B cell (primary cell): ENCODE results near the gene S100A10. TPM values are rescaled to one million over a fixed set of nuclear protein-coding genes. Genes with fewer than 3 reads are reported as not detected.

ENCODE experiments used
- ATAC-seq: fragments of 200-7000 bp; cut with Tn5 transposase; one replicate; pipeline ENCODE4 v1.10.0; 2021; ENCODE audit warnings: low read depth, mild to moderate bottlenecking, moderate number of reproducible peaks, moderate library complexity
- CTCF ChIA-PET: fragments of 350-600 bp; sonication (Branson Sonifier 250); formaldehyde crosslinking; loops from one replicate; lab custom pipeline; 2021; ENCODE audit warnings: antibody characterized with exemption, inconsistent platforms; lab: Charles Lee
- POLR2A ChIA-PET: fragments of 350-600 bp; sonication (Branson Sonifier 250); formaldehyde crosslinking; loops from one replicate; lab custom pipeline; 2021; ENCODE audit warnings: antibody characterized with exemption; lab: Charles Lee
- DNase-seq: peaks from one replicate; pipeline ENCODE4 v3.0.0; 2013
- H2AFZ ChIP-seq: 2 replicates; pipeline ENCODE4 v1.6.1; 2012; ENCODE audit warnings: mild to moderate bottlenecking, low read depth, low read length; ENCODE audit not compliant: insufficient read depth, poor library complexity, severe bottlenecking
- H3K27ac ChIP-seq, 2 donors: 1 replicate in 1 of 2; 2 replicates in 1 of 2; pipeline ENCODE4 v1.5.1; 2012 to 2013; ENCODE audit warnings: low read length in 2 of 2, mild to moderate bottlenecking in 2 of 2, moderate library complexity in 1 of 2
- H3K27me3 ChIP-seq, 4 experiments: fragments of 200-600 bp in 1 of 4; sonication (generic) in 1 of 4; replicated peaks in 1 of 4; 1 replicate in 2 of 4; 2 replicates in 2 of 4; pipeline versions ENCODE4 v1.6.1 to v1.7.0; 2013 to 2016; ENCODE audit warnings: low read length in 3 of 4, mild to moderate bottlenecking in 2 of 4, mixed read lengths in 1 of 4, moderate library complexity in 1 of 4; ENCODE audit not compliant: insufficient read depth in 4 of 4, control insufficient read depth in 3 of 4; ENCODE audit errors: control extremely low read depth in 1 of 4
- H3K36me3 ChIP-seq, 2 experiments: replicated peaks in 1 of 2; 1 replicate in 1 of 2; 2 replicates in 1 of 2; pipeline versions ENCODE4 v1.6.1 to v1.7.1; 2013; ENCODE audit warnings: low read length in 1 of 2; ENCODE audit not compliant: insufficient read depth in 2 of 2, control insufficient read depth in 1 of 2; ENCODE audit errors: control extremely low read depth in 1 of 2, extremely low read depth in 1 of 2
- H3K4me1 ChIP-seq, 2 donors: fragments of 200-600 bp in 1 of 2; sonication (generic) in 1 of 2; 1 replicate in 1 of 2; 2 replicates in 1 of 2; pipeline versions ENCODE4 v1.5.1 to v1.6.1; 2013 to 2017; ENCODE audit warnings: low read length in 2 of 2; ENCODE audit not compliant: control insufficient read depth in 2 of 2, insufficient read depth in 2 of 2
- H3K4me2 ChIP-seq: replicated peaks from 2 replicates; pipeline ENCODE3; 2012; ENCODE audit warnings: mild to moderate bottlenecking, low read depth, low read length; ENCODE audit not compliant: poor library complexity, severe bottlenecking
- H3K4me3 ChIP-seq, 5 experiments: fragments of 200-600 bp in 1 of 5; sonication (generic) in 1 of 5; 1 replicate in 3 of 5; 2 replicates in 2 of 5; pipeline versions ENCODE4 v1.5.1 to v1.7.0; 2011 to 2016; ENCODE audit warnings: low read length in 4 of 5, mild to moderate bottlenecking in 4 of 5, low read depth in 2 of 5, control low read depth in 1 of 5, moderate library complexity in 1 of 5; ENCODE audit not compliant: insufficient read depth in 1 of 5; ENCODE audit errors: control extremely low read depth in 1 of 5, extremely low read depth in 1 of 5
- H3K79me2 ChIP-seq: fragments of 200-600 bp; sonication (generic); one replicate; pipeline ENCODE4 v1.6.0; 2016; ENCODE audit warnings: low read length; ENCODE audit not compliant: control insufficient read depth, insufficient read depth
- H3K9ac ChIP-seq: fragments of 200-600 bp; sonication (generic); 2 replicates; pipeline ENCODE4 v1.6.1; 2017; ENCODE audit warnings: mild to moderate bottlenecking, low read length, moderate library complexity
- H3K9me3 ChIP-seq, 3 donors: one replicate each; pipeline versions ENCODE4 v1.6.1 to v1.7.1; 2013; ENCODE audit warnings: low read length in 2 of 3; ENCODE audit not compliant: control insufficient read depth in 2 of 3, insufficient read depth in 1 of 3; ENCODE audit errors: control extremely low read depth in 1 of 3
- H4K20me1 ChIP-seq: 2 replicates; pipeline ENCODE4 v1.6.0; 2012; ENCODE audit warnings: mild to moderate bottlenecking, low read length; ENCODE audit not compliant: insufficient read depth, control insufficient read depth, poor library complexity, severe bottlenecking
- H3K27ac Mint-ChIP-seq: one replicate; pipeline ENCODE4 v1.8.0; 2021; ENCODE audit warnings: mixed read lengths
- H3K27me3 Mint-ChIP-seq: one replicate; pipeline ENCODE4 v1.8.0; 2021; ENCODE audit warnings: mixed read lengths
- H3K4me1 Mint-ChIP-seq: one replicate; pipeline ENCODE4 v1.8.0; 2021; ENCODE audit warnings: mixed read lengths
- H3K4me3 Mint-ChIP-seq: one replicate; pipeline ENCODE4 v1.8.0; 2021; ENCODE audit warnings: mixed read lengths
- H3K9me3 Mint-ChIP-seq: one replicate; pipeline ENCODE4 v1.8.0; 2022; ENCODE audit warnings: mixed read lengths; ENCODE audit not compliant: insufficient read depth
- CTCF ChIP-seq: fragments of 200-600 bp; IDR thresholded peaks from one replicate; pipeline ENCODE4 v1.8.0; 2022; ENCODE audit warnings: antibody characterized with exemption, mild to moderate bottlenecking
- EZH2 ChIP-seq: IDR thresholded peaks from 2 replicates; pipeline ENCODE4 v1.6.1; 2012; ENCODE audit warnings: borderline replicate concordance, low read depth, mild to moderate bottlenecking, moderate library complexity, low read length; ENCODE audit not compliant: insufficient read depth, poor library complexity, severe bottlenecking
- WGBS: methylation state at CpG from one replicate; pipeline ENCODE4 v1.1.5; 2013; ENCODE audit warnings: missing lambda C conversion rate; ENCODE audit not compliant: insufficient coverage; 5-methylcytosine and 5-hydroxymethylcytosine counted together
- intact Hi-C: fragments of 100-400 bp; cut with micrococcal nuclease; formaldehyde crosslinking; loops from one replicate; pipeline ENCODE4 v1.10.0; 2022
- polyA plus RNA-seq: library from polyadenylated mRNA; depleted of rRNA; stranded (reverse); fragments of >200 nt; gene quantifications from 2 replicates; pipeline ENCODE4 v1.2.3, GENCODE V29; 2012
- total RNA-seq, 2 donors: library from RNA; stranded (reverse); fragments of 120-200 nt in 1 of 2; gene quantifications; 1 replicate in 1 of 2; 2 replicates in 1 of 2; pipeline versions ENCODE4 v1.2.3 to v1.2.4, GENCODE V29; 2013 to 2022

The S100A10 gene
- total and polyA plus RNA-seq, 2 donors (not counting 1 experiment from before 2014, with no cell fraction given) = 38.0 to 47.1 TPM

DNA sequence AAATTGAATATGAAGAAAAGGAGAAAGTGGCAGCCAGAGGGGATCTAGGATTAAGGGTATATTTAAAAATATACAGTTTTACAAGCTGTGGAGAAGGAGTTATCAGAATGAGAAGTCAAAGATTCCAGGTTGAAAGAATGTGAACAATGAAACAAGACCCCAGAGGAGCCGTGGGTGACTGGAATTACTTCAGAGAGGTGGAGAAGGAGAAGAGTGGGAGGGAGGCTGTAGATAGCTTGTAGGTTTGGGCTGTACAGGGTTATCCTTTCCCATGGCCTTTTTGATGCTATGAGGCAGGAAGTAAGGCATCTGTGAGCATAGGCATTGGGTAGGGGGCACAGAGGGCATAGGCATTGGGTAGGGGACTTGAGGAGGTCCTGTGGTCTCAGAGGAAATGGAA is 48.4 kb upstream of the S100A10 start:
- H2AFZ ChIP-seq = no peak overlapping the region
- intact Hi-C loops = no loop called here
- CTCF ChIA-PET = interaction anchor here (3.8 kb wide), 1 partner anchor 11 kb away, joined by 25 read pairs; no protein-coding TSS in a partner anchor
- no peak overlapping the region for H3K4me3 ChIP-seq
- H3K9me3 Mint-ChIP-seq = no peaks in the 10 kb centered on the region
- no peak for ATAC-seq
- TF ChIP-seq EZH2 (no peak), CTCF (no peak)
- H3K27me3 ChIP-seq = peaks cover 0 to 6% (median 2%) of the 10 kb centered on the region in 4 experiments
- H3K27ac Mint-ChIP-seq = no peak overlapping the region
- H3K27me3 Mint-ChIP-seq = no peaks in the 10 kb centered on the region
- H3K9me3 ChIP-seq = peaks cover 0 to 2% (median 0%) of the 10 kb centered on the region in 3 donors
- no peaks in the 10 kb centered on the region for H4K20me1 ChIP-seq
- no peaks in the 10 kb centered on the region for H3K36me3 ChIP-seq
- H3K79me2 ChIP-seq = no peaks in the 10 kb centered on the region
- H3K4me3 Mint-ChIP-seq = no peak overlapping the region
- 70% methylated on average over 1 of the region's 1 CpG for WGBS
- peaks cover 10 to 14% of the 10 kb centered on the region in 2 donors for H3K4me1 ChIP-seq
- no peak for DNase-seq
- H3K4me1 Mint-ChIP-seq = peaks cover 13% of the 10 kb centered on the region
- POLR2A ChIA-PET = no interaction called here
- no peak overlapping the region for H3K27ac ChIP-seq
- no peak overlapping the region for H3K9ac ChIP-seq
- H3K4me2 ChIP-seq = no peak overlapping the region

GRCh38 chr1:152039886-152040285 is 46.2 kb upstream of the S100A10 start:
- intact Hi-C loops = no loop called here
- Histone ChIP-seq H3K4me3 (no peak overlapping the region), H3K79me2 (no peaks in the 10 kb centered on the region), H3K27ac (no peak overlapping the region), H4K20me1 (no peaks in the 10 kb centered on the region), H3K4me2 (no peak overlapping the region), H3K4me1 (peaks cover 23 to 31% of the 10 kb centered on the region in 2 donors), H3K27me3 (peaks cover 0 to 6% (median 2%) of the 10 kb centered on the region in 4 experiments), H3K9ac (no peak overlapping the region), H2AFZ (no peak overlapping the region), H3K36me3 (no peaks in the 10 kb centered on the region), H3K9me3 (no peaks in the 10 kb centered on the region)
- Mint-ChIP-seq H3K27ac (no peak overlapping the region), H3K9me3 (no peaks in the 10 kb centered on the region), H3K4me3 (no peak overlapping the region), H3K27me3 (no peaks in the 10 kb centered on the region), H3K4me1 (peaks cover 31% of the 10 kb centered on the region)
- TF ChIP-seq EZH2 = no peak
- no peak for TF ChIP-seq CTCF
- ChIA-PET POLR2A (interaction anchor here (0.5 to 0.7 kb wide), 2 partner anchors 11 to 72 kb away, joined by 3 read pairs; no protein-coding TSS in a partner anchor), CTCF (interaction anchor here (1.6 to 3.8 kb wide), 3 partner anchors 8 to 420 kb away, joined by 6 to 25 read pairs (median 10); no protein-coding TSS in a partner anchor)
- WGBS = 71% methylated on average over 1 of the region's 1 CpG
- no peak for ATAC-seq
- no peak for DNase-seq
